HL-60/S4 (cell line): ENCODE results near the gene FBXO7.

Source experiments
- in situ Hi-C: fragments of 300-500 bp; cut with MboI; formaldehyde crosslinking; loops from 2 replicates; pipeline ENCODE4 v1.14.3; 2022; ENCODE audit warnings: low sequenced_read_pairs

The FBXO7 gene

DNA sequence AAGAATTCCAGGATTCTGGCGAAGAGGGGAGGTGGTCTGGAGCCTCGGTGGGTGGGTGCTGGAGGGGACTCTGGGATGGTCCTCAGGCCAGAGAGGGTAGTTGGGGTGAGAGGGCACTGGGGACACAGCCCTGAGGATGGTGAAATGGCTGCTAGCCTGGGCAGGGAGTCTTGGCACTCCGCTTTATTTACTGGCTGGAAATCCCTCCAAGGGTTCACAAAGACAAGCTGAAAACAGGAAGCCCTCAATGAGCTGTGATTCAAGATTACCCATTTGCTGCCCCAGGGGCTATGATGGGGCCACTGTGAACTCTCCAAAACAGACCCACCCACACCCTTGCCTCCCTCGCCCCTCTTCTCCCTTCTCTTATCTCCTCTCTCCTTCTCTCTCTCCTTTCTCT lies 71.9 kb downstream of the FBXO7 start:
- in situ Hi-C loops = loop anchor here (25.0 kb wide), 2 partner anchors 266 to 441 kb away; partner anchors contain the start of gene TIMP3

DNA sequence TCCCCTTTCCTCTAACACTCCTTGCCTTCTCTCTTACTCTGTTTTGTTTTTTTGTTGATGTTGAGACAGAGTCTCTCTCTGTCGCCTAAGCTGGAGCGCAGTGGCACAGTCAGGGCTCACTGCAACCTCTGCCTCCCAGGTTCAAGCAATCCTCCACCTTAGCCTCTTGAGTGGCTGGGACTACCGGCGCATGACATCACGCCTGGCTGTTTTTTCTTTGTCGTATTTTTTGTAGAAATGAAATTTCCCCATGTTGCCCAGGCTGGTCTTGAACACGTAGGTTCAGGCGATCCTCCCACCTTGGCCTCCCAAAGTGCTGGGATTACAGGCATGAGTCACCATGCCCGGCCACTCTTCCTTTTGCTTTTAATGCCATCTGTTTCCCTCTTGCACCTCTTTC lies 72.3 kb downstream of the FBXO7 start:
- in situ Hi-C loops = loop anchor here (25.0 kb wide), 2 partner anchors 265 to 440 kb away; partner anchors contain the start of gene TIMP3

DNA sequence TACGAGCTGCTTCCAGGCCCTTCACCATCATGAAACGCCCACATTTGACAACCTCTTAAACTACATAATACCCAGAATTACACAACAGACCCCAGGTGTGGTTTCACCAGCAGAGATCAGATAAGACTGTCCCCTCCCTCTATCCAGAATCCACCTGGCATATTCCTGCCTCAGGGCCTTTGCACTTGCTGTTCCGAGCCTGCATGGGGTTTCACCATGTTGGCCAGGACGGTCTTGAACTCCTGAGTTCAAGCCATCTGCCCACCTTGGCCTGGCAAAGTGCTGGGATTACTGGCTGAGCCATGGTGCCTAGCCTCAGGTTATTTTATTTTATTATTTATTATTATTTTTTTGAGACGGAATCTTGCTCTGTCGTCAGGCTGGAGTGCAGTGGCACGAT lies 73.4 kb downstream of the FBXO7 start:
- in situ Hi-C loops = loop anchor here (25.0 kb wide), 2 partner anchors 264 to 439 kb away; partner anchors contain the start of gene TIMP3
